ENCODE data around the gene RASD2.

GRCh38 chr22:35597692-35598395 is 57.2 kb downstream of the RASD2 start:
- TF ChIP-seq JUN (CRISPR knock-in tag; IDR thresholded peaks at IDR 0.05) (no peak), ZNF121 (CRISPR knock-in tag; IDR thresholded peaks at IDR 0.05) (no peak), SP1 (CRISPR knock-in tag; conservative IDR thresholded peaks at IDR 0.05) (no peak), TP53 (CRISPR knock-in tag; IDR thresholded peaks at IDR 0.05) (no peak), ZNF138 (CRISPR knock-in tag; conservative IDR thresholded peaks at IDR 0.05) (no peak)
- TF ChIP-seq, protein P1, sequence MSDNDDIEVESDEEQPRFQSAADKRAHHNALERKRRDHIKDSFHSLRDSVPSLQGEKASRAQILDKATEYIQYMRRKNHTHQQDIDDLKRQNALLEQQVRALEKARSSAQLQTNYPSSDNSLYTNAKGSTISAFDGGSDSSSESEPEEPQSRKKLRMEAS (CRISPR knock-in tag; IDR thresholded peaks at IDR 0.05): no peak
